Trophoblast cell (in vitro differentiated cells and primary cell): Measurements from ENCODE around the gene RNU1-3.
"Not testable (repeated sequence)": the region's sequence is repeated elsewhere in the genome, so short reads cannot be mapped to it uniquely, and the experiment has no call there.

Source experiments
- DNase-seq, 2 donors: peaks; one replicate each; pipeline ENCODE4 v3.0.0-alpha.2; 2016
- H2AFZ ChIP-seq: 2 replicates; pipeline ENCODE4 v1.6.1; 2013; ENCODE audit warnings: low read length, moderate library complexity, mild to moderate bottlenecking; ENCODE audit not compliant: insufficient read depth, poor library complexity
- H2AK5ac ChIP-seq: 2 replicates; pipeline ENCODE4 v1.6.1; 2013; ENCODE audit warnings: mild to moderate bottlenecking, low read length
- H2BK120ac ChIP-seq: 2 replicates; pipeline ENCODE4 v1.6.1; 2013; ENCODE audit warnings: low read length, mild to moderate bottlenecking, moderate library complexity; ENCODE audit not compliant: insufficient read depth, poor library complexity
- H2BK12ac ChIP-seq: 2 replicates; pipeline ENCODE4 v1.6.1; 2013; ENCODE audit warnings: mild to moderate bottlenecking, low read length, moderate library complexity
- H2BK5ac ChIP-seq: 2 replicates; pipeline ENCODE4 v1.6.1; 2013; ENCODE audit warnings: low read length, low read depth, moderate library complexity, mild to moderate bottlenecking; ENCODE audit not compliant: poor library complexity
- H3K14ac ChIP-seq: 2 replicates; pipeline ENCODE4 v1.6.1; 2013; ENCODE audit warnings: mild to moderate bottlenecking, low read length
- H3K18ac ChIP-seq: 2 replicates; pipeline ENCODE4 v1.6.1; 2013; ENCODE audit warnings: mild to moderate bottlenecking, low read length
- H3K23ac ChIP-seq: 2 replicates; pipeline ENCODE4 v1.6.1; 2013; ENCODE audit warnings: low read length
- H3K27ac ChIP-seq: 2 replicates; pipeline ENCODE4 v1.5.1; 2013; ENCODE audit warnings: low read depth, mild to moderate bottlenecking, inconsistent platforms, low read length, moderate library complexity
- H3K27me3 ChIP-seq: 2 replicates; pipeline ENCODE4 v1.6.1; 2013; ENCODE audit warnings: inconsistent platforms, mild to moderate bottlenecking, low read length, moderate library complexity; ENCODE audit not compliant: insufficient read depth
- H3K36me3 ChIP-seq, 2 experiments: 1 replicate in 1 of 2; 2 replicates in 1 of 2; pipeline ENCODE4 v1.6.1; 2013; ENCODE audit warnings: low read length in 2 of 2, mild to moderate bottlenecking in 2 of 2, moderate library complexity in 1 of 2; ENCODE audit not compliant: insufficient read depth in 2 of 2, control insufficient read depth in 1 of 2
- H3K4ac ChIP-seq: 2 replicates; pipeline ENCODE4 v1.6.1; 2013; ENCODE audit warnings: low read depth, mild to moderate bottlenecking, low read length, moderate library complexity
- H3K4me1 ChIP-seq, 2 experiments: 1 replicate in 1 of 2; 2 replicates in 1 of 2; pipeline ENCODE4 v1.6.1; 2013; ENCODE audit warnings: low read length in 2 of 2, mild to moderate bottlenecking in 2 of 2, moderate library complexity in 1 of 2; ENCODE audit not compliant: insufficient read depth in 2 of 2, control insufficient read depth in 1 of 2
- H3K4me2 ChIP-seq: 2 replicates; pipeline ENCODE4 v1.6.1; 2013; ENCODE audit warnings: inconsistent platforms, mild to moderate bottlenecking, low read length, moderate library complexity
- H3K4me3 ChIP-seq: 2 replicates; pipeline ENCODE4 v1.5.1; 2013; ENCODE audit warnings: mild to moderate bottlenecking, low read depth, low read length, inconsistent platforms
- H3K79me1 ChIP-seq: one replicate; pipeline ENCODE4 v1.6.1; 2013; ENCODE audit warnings: low read length
- H3K79me2 ChIP-seq: 2 replicates; pipeline ENCODE4 v1.6.1; 2013; ENCODE audit warnings: low read length, mild to moderate bottlenecking; ENCODE audit not compliant: control insufficient read depth, insufficient read depth, poor library complexity
- H3K9ac ChIP-seq: 2 replicates; pipeline ENCODE4 v1.6.1; 2013; ENCODE audit warnings: mild to moderate bottlenecking, low read length
- H3K9me3 ChIP-seq: 2 replicates; pipeline ENCODE4 v1.6.1; 2013; ENCODE audit warnings: low read depth, mild to moderate bottlenecking, control low read depth, inconsistent platforms, low read length; ENCODE audit not compliant: insufficient read depth
- H4K12ac ChIP-seq: 2 replicates; pipeline ENCODE4 v1.6.1; 2013; ENCODE audit warnings: low read depth, mild to moderate bottlenecking, low read length, moderate library complexity
- H4K8ac ChIP-seq: 2 replicates; pipeline ENCODE4 v1.6.1; 2013; ENCODE audit warnings: low read depth, mild to moderate bottlenecking, low read length, moderate library complexity
- H4K91ac ChIP-seq: one replicate; pipeline ENCODE4 v1.6.1; 2013; ENCODE audit warnings: low read depth, mild to moderate bottlenecking, low read length, moderate library complexity
- WGBS: extraction: QIAGEN DNeasy Blood & Tissue Kit; methylation state at CpG from one replicate; pipeline ENCODE4 v1.1.7; 2013; ENCODE audit warnings: missing lambda C conversion rate; ENCODE audit not compliant: insufficient read length, insufficient coverage; ENCODE audit errors: extremely low coverage; 5-methylcytosine and 5-hydroxymethylcytosine counted together

The RNU1-3 gene

DNA sequence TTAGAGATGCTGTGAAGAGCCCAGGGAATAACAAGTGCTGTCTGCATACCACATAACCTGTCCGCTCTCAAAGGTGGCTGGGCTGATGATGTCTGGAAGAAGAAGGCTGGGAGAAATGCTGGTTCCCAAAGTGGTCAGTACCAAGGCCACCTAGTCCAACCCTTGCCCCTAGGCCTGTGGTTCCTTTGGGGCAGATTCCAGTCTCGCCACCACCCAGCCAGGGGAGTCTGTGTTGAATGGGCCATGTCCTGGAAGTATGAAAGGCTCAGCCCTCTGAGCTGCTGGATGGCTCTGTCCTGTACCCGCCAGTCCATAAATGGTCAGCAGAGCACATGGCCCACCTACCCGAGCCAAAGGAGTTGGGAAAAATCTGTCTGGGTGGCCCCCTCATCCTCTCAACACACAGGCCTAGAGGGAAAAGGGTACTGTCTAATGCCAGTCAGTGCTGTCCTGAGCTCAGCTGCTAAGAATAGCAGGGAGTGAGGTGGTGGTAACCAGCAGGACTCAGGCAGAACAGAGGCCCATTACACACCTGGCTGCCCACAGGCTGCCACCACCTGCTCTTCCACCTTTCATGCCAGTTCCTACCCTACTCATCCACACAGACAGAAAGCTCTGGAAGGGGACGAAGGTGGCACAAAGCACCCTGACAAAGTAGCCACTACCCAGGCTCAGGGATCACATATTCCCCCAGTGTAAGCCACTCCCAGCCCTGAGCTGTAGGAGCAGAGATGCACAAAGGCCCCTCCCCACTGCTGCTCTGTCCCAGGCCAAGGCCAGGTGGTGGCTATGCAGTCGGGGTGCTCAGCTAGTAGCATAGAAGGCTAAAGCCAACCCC, 28.6 kb downstream of the RNU1-3 start:
- H4K91ac ChIP-seq, H3K9ac ChIP-seq, H2AK5ac ChIP-seq, H3K4me2 ChIP-seq, H3K27ac ChIP-seq, H3K14ac ChIP-seq, H3K18ac ChIP-seq, H3K27me3 ChIP-seq, DNase-seq, H2AFZ ChIP-seq, H2BK120ac ChIP-seq, H2BK12ac ChIP-seq, H3K79me1 ChIP-seq, H4K8ac ChIP-seq, H3K4me1 ChIP-seq, H3K9me3 ChIP-seq, H3K36me3 ChIP-seq, H3K79me2 ChIP-seq, H2BK5ac ChIP-seq, H3K4ac ChIP-seq, H3K23ac ChIP-seq, H4K12ac ChIP-seq: not testable (repeated sequence)
- no CpG with 5 or more reads among the region's 6 CpGs for whole genome bisulfite sequencing
- H3K4me3 ChIP-seq, result peak overlapping the region; percentile 55

DNA sequence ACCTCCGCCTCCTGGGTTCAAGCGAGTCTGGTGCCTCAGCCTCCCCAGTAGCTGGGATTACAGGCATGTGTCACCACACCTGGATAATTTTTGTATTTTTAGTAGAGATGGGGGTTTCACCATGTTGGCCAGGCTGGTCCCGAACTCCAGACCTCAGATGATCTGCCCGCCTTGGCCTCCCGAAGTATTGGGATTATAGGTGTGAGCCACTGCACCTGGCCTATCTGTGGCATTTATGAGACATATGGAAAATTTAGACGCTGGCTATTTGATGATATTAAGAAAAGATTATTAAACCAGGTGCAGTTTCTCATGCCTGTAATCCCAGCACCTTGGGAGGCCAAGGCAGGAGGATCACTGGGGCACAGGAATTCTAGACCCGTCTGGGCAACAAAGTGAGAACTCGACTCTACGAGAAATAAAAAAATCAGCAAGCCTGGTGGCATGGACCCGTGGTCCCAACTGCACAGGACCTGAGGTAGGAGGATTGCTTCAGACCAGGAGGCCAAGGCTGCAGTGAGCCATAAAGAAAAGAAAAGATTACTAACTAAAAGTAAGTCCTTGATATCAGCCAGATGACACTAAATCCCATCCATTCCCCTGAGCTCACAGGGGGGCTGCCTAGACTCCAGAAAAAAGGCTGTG, 30.1 kb downstream of the RNU1-3 start:
- Histone ChIP-seq H3K18ac (peak overlapping the region; percentile 37), H3K36me3 (peaks cover 15 to 20% of the 10 kb centered on the region in 2 experiments)
- not testable (repeated sequence) for H2AK5ac ChIP-seq, H2BK120ac ChIP-seq, H3K79me1 ChIP-seq, H4K8ac ChIP-seq, DNase-seq, H4K12ac ChIP-seq, H3K27me3 ChIP-seq, H3K4ac ChIP-seq, H2BK12ac ChIP-seq, H3K9ac ChIP-seq, H3K27ac ChIP-seq, H3K14ac ChIP-seq, H3K79me2 ChIP-seq, H2AFZ ChIP-seq, H3K4me1 ChIP-seq, H3K9me3 ChIP-seq, H3K4me3 ChIP-seq, H3K4me2 ChIP-seq, H2BK5ac ChIP-seq, H4K91ac ChIP-seq, H3K23ac ChIP-seq
- no CpG with 5 or more reads among the region's 10 CpGs for WGBS

DNA sequence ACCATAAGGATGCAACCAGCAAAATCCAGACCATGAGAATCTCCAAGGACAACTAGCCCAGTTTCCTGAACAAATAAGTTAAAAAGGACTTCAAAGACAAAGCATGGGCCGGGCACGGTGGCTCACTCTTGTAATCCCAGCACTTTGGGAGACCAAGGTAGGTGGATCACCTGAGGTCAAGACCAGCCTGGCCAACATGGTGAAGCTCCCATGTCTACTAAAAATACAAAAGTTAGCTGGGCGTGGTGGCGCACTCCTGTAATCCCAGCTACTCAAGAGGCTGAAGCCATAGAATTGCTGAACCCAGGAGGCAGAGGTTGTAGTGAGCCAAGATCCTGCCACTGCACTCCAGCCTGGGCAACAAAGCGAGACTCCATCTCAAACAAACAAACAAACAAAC, 30.8 kb downstream of the RNU1-3 start:
- not testable (repeated sequence) for H4K91ac ChIP-seq, H3K4ac ChIP-seq, H3K4me3 ChIP-seq, H3K79me1 ChIP-seq, H2AK5ac ChIP-seq, H2AFZ ChIP-seq, H4K12ac ChIP-seq, DNase-seq, H3K9me3 ChIP-seq, H4K8ac ChIP-seq, H2BK12ac ChIP-seq, H3K79me2 ChIP-seq, H2BK120ac ChIP-seq, H3K27me3 ChIP-seq, H3K27ac ChIP-seq, H3K4me1 ChIP-seq, H3K14ac ChIP-seq, H3K4me2 ChIP-seq, H3K23ac ChIP-seq, H3K9ac ChIP-seq, H3K18ac ChIP-seq, H2BK5ac ChIP-seq
- no CpG with 5 or more reads among the region's 5 CpGs for WGBS
- H3K36me3 ChIP-seq, result peaks cover 22 to 27% of the 10 kb centered on the region in 2 experiments

DNA sequence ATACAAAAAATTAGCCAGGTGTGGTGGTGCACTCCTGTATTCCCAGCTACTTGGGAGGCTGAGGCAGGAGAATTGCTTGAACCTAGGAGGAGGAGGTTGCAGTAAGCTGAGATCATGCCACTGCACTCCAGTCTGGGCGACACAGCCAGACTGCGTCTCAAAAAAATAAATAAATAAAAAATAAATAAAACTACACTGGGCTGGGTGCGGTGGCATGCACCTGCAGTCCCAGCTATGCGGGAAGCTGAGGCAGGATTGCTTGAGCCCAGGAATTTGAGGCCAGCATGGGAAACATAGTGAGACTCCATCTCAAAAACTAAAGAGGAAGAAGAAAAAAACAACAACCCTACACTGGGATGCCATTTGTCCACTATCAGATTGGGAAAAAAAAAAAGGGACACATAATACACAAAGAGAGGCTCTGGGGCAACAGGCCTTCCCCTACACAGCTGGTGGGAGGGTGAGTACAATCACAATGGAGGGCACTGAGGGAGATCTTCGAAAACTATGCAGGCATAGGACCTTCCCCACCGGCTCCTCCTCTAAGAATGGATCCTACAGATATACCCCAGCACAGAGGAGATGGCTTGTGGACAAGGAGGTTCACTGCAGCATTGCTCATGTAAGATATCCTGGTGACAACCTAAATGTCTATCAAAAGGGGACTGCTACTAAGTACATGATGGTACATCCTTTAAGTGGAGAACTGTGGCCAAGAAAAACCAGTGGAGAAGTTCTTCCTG, 33.0 kb downstream of the RNU1-3 start:
- WGBS, result no CpG with 5 or more reads among the region's 6 CpGs
- not testable (repeated sequence) for H3K79me2 ChIP-seq, H2BK5ac ChIP-seq, H3K27me3 ChIP-seq, H3K18ac ChIP-seq, DNase-seq, H3K4me1 ChIP-seq, H3K79me1 ChIP-seq, H3K9ac ChIP-seq, H4K8ac ChIP-seq, H3K4me2 ChIP-seq, H2BK12ac ChIP-seq, H3K4ac ChIP-seq, H3K9me3 ChIP-seq, H2BK120ac ChIP-seq, H3K14ac ChIP-seq, H3K4me3 ChIP-seq, H2AFZ ChIP-seq, H4K12ac ChIP-seq, H3K23ac ChIP-seq, H3K27ac ChIP-seq, H4K91ac ChIP-seq, H2AK5ac ChIP-seq
- peaks cover 41 to 42% of the 10 kb centered on the region in 2 experiments for H3K36me3 ChIP-seq
